NOMO-1 treated with DMSO at 0.1 percent for 48 hours (cell line): ENCODE data around the gene SLC16A2.
"Not testable (repeated sequence)": the region's sequence is repeated elsewhere in the genome, so short reads cannot be mapped to it uniquely, and the experiment has no call there.

Experiments
- DNase-seq: peaks from one replicate; lab custom pipeline; 2025; ENCODE audit not compliant: unreplicated experiment; lab: John Stamatoyannopoulos, UW

The SLC16A2 gene

DNA sequence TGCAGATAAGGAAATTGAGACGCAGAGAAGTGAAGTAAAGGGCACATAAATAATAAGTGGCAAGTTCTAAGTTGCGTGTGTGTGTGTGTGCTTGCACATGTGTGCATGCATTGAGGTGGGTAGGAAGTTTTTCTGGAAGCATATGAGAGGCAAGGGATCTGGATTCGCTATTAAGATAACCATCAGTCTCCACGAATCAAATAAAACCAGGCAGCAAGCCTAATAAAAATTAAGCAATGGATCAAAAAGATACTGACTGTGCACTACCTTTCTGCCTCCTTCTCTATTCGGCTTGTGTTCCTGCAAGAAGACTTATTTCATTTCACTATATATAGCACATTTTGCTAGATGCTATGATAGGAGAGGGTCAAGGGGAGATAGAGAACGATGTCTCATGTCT is 23.8 kb downstream of the SLC16A2 start:
- DNase-seq, result no peak

DNA sequence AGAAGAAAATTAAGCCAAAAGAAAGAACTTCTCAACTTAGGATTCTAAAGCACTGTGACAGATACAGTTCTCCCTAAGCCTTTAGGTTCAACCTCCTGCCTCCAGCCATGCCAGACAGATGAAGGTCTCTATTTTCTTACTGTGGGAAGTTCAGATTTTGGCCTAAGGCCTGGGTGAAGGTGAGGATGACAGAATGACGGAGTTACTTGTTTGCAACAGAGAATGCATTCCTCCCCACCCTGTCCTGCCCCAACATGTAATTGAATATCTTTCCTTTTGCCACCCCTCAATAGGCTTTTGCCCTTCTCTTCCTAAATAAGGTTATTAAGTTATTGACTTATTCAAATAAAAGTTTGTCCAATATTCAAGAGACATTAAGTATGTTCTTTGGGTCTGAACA is 25.6 kb downstream of the SLC16A2 start:
- no peak for DNase-seq

- DNase-seq, result no peak
Observed at GRCh38 chrX:74448669-74449068, 27.4 kb downstream of the SLC16A2 start.

DNA sequence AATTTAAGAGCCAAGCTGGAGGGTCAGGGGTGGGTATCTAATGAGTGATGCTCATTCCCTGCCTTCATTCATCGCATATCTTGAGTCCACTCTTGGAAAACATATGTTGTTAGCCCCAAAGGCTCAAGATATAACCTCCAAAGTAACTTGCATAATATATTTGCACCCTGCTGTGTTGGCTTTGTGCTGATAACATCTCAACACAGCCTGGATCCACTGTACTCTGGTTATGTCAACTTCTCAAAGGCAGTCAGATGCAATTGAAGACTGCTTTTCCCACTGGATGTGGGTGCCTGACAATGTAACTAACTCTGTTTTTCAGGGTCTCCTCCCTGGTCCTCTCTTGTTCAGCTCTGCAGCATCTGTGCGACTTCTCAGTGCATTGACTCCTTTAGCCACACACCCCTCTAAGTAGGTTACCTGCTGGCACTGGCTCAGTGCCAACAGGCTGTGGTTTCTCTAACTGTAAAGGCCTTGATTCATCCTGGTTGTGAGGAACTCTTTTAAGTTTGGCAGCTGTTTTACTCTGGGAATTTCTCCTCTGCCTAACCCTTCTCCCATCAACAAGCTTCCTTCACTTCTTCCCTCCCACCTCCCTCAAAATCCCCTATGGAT is 28.1 kb downstream of the SLC16A2 start:
- no peak for DNase-seq

GRCh38 chrX:74449937-74450330 is 28.6 kb downstream of the SLC16A2 start:
- no peak for DNase-seq

DNA sequence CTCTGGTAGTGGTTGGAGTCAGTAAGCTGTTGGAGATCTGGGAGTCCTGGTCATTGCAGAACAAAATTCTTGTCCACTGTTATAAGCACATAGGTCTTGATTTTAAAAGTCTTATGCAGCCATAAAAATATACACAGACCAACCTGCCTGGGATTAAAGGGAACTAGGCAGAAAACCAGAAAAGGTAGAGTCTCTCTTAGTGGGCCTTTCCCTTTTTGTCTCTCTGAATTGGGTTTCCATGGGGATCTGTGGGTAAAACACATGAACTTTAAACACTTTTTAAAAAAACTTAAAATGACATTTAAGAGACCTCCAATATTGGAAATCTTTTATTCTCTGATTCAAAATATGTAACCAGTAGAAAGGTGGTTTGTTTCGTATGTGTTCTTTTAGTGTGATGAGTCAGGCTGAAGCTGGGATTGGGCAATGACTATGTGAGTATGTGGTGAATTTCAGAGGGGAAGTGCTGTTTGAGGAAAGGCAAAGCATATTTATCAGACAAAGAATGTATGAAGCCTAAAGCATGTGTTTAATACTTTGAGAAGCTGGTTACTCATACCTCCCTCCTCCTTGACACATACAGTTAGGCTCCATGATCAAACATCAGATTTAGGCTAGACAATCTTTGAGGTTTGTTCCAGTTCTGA is 29.6 kb downstream of the SLC16A2 start:
- DNase-seq, result peak; percentile 90

DNA sequence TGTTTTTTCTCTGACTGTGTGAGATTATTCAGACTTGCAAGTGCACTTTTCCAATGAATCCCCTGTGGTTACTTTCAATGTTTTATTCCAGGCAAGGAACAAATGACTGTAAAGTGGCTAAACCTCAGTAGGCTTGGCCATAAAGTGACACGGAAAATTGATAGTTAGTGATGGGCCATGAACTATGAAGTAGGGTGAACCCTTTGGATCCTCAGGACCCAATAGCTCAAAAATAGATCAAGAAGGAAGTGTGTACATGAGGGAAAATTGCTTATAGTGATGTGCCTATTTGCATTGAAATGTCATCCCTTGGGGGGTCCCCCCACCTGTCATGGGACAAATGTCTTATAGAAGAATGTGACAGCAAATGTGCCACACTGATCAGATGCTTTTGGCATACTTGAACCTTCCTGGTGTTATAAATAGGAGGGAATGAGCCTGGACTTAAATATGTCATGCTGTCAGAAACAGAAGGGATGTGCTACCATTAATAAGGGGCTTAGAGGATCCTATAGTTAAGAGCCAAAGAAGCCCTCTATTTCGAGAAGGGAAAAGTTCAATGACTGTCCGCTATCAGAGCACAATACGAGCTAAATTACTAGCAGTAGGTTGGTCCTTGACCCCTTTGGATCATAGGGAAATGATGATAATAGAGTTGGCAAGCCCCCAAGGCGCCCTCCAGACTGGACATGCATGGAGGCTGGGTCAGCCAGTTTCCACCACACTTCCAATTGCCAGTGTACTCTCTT is 30.3 kb downstream of the SLC16A2 start:
- no peak for DNase-seq

- no peak for DNase-seq
Observed at GRCh38 chrX:74452199-74452481, 30.8 kb downstream of the SLC16A2 start.

- no peak for DNase-seq
Observed at GRCh38 chrX:74453178-74453577, 31.9 kb downstream of the SLC16A2 start.

- not testable (repeated sequence) for DNase-seq
Observed at GRCh38 chrX:74454233-74454632, 32.9 kb downstream of the SLC16A2 start.

- no peak for DNase-seq
Observed at GRCh38 chrX:74458736-74459135, 37.4 kb downstream of the SLC16A2 start.

DNA sequence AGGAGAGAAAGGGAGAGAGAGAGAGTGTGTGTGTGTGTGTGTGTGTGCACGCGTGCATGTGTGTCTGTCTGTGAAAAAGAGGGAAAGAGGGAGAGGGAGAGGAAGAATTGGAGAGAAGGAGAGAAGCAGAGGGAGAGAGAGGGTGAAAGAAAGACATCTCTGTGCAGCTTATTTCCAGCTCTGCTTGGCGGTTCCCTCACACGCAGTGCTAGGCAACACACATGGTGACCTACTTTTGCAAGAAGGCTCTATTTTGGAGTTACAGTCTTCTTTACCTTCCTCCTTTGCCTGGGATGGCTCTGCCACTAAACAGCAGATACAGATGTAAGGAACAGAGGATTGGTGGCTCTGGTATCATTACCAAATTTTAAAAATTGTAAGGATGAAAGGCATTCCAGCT is 40.1 kb downstream of the SLC16A2 start:
- DNase-seq, result no peak

DNA sequence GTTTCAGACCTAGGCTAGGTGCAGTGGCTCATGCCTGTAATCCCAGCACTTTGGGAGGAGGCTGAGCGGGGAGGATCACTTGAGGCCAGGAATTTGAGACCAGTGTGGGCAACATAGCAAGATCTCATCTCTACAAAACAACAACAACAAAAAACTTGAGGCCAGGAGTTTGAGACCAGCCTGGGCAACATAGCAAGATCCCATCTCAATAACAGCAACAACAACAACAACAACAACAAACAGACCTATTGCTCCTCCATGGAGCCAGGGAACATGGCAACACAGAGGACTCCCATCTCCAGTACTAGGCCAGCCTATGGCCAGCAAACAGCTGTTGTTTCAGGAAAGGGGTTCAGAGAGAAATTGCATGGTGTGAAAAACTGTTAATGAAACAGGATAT is 43.4 kb downstream of the SLC16A2 start:
- DNase-seq, result no peak

DNA sequence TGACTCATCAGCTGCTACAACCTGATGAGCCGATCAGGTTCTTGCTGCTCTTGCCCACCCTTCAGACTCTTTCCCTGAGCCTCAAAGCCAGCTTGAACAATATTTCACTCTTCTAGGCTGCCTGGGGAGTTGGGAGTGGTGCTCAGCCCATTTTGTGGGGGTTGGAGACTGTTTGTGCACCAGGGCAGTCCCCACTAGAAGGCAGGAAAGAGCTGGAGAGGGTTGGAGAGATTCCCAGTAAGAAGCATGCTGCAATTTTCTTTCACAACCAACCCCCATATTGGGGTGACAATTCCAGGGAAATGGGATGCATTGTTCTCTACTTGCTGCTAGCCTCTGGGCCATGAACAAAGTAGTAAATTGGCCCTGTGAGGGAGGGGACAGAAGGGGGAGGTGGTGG is 44.1 kb downstream of the SLC16A2 start:
- no peak for DNase-seq

DNA sequence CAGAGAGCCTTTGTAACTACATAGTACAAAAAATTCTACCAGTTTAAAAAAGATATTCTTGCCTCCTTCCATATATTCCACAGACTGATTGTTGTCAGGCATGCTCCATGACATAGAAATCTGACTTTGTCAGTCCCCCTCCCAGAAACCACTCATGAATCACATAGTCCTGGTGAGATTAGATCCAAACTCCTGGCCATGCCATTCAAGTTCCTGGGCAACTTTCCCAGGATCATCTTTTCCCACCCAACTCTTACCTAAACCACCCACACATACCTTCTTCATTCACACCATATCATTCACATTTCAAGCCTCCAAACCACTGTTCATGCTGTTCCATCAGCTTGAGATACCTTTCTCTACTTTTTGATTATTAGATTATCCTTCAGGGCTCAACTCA is 46.4 kb downstream of the SLC16A2 start:
- no peak for DNase-seq

GRCh38 chrX:74473116-74473515 is 51.8 kb downstream of the SLC16A2 start:
- DNase-seq, result not testable (repeated sequence)

DNA sequence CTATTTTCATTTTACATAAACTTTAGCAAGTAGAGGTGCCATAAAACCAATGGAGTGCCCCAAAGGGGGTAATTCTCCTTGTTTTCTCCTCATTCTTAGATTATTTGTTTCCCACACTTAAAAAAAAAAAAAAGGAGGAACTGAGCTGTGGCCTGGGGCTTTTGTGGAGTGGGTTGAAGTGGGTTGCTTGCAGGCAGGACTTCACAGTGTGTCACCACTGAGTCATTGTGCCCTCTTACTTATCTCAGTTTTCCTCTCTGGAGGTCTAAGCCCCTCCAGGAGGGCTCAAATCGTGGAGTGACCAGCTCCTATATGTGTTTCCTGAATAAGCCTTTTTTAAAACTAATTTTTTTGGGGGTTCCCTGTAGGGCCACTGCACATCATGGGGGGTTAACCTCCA is 69.0 kb downstream of the SLC16A2 start:
- no peak for DNase-seq

DNA sequence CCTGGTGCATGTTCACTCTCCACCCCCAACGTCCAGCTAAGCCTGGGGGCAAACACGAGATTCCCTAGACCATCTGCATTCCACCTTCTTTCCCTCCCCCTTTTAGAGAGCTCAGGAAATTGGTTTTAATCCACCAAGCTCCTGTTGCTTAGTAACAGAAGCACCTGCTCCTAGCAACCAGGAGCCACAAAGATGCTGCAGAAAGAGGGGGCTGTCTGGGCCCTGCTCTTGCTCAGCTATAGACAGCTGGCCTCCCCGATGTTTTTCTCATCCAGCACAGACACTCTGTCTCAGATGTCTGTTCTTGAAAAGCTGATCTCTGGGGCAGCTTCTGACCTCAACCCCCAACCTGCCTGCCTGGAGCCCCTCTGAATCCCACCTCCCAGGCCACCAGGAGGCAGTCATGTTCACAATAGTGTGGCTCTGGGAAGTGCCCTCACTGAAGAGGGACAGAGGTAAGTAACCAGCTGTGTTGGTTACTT is 71.5 kb downstream of the SLC16A2 start:
- DNase-seq, result no peak

DNA sequence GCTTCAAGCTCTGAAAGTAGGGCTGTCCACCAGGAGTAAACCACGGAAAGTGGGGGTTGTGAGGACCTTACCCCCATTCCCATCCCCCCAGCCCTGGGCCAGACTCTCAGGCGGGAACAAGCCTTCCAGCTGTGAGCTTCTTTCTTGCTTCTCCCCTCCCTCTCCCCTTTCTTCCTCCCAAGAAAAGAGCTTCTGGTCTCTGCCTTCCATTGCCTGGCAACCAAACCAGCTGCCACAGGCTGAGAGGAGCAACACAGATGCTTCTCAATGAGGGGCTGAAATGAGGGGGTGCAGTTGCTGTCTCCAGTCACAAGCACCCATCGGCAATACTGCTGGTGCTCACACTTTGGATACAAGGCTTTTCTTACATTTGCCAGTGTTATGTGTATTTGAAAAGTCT is 72.5 kb downstream of the SLC16A2 start:
- DNase-seq, result no peak

- no peak for DNase-seq
Observed at GRCh38 chrX:74498924-74499323, 77.6 kb downstream of the SLC16A2 start.

DNA sequence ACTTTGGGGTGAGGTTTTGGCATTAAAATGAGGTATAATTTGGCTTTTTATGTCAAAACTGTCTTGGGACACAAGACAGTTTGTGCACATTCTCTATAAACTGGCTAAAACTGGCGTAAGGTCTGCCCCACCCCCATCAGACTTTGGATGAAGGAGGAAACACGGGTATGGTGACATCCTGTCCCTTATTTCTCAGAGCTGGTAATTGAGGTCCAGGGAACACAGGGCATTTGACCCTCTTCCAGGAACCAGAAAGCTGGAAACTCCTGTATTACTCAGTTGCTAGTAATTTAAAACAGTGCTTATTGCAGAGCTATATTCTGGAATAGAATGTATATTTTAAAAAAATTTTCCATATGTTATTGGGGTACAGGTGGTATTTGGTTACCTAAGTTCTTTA is 78.8 kb downstream of the SLC16A2 start:
- DNase-seq, result no peak

GRCh38 chrX:74500555-74500954 is 79.3 kb downstream of the SLC16A2 start:
- DNase-seq, result no peak
